DMS 273 (cell line): ENCODE results near the gene SLC46A3.
"Not testable (repeated sequence)": the region's sequence is repeated elsewhere in the genome, so short reads cannot be mapped to it uniquely, and the experiment has no call there.

Experiments used
- DNase-seq: peaks from one replicate; lab custom pipeline; 2025; ENCODE audit not compliant: unreplicated experiment; lab: John Stamatoyannopoulos, UW

Gene SLC46A3

GRCh38 chr13:28718543-28719226 lies at the start of gene SLC46A3:
TSS of gene SLC46A3 (minus strand) at chr13:28718970. CDS start at chr13:28717998, 972 bp downstream.
- DNase-seq: peak; percentile 93

- DNase-seq: no peak
Measured at GRCh38 chr13:28763887-28764286, 45.1 kb upstream of the SLC46A3 start.

- DNase-seq: no peak
Measured at GRCh38 chr13:28761586-28761985, 42.8 kb upstream of the SLC46A3 start.

- DNase-seq: no peak
Measured at GRCh38 chr13:28755546-28755870, 36.7 kb upstream of the SLC46A3 start.

GRCh38 chr13:28754698-28755545 lies 36.2 kb upstream of the SLC46A3 start:
- DNase-seq: peak; percentile 56

GRCh38 chr13:28753946-28754345 lies 35.2 kb upstream of the SLC46A3 start:
- DNase-seq: no peak

GRCh38 chr13:28753208-28753892 lies 34.6 kb upstream of the SLC46A3 start:
- peak; percentile 77 for DNase-seq

- no peak for DNase-seq
Measured at GRCh38 chr13:28751175-28751960, 32.6 kb upstream of the SLC46A3 start.

- peak; percentile 33 for DNase-seq
Measured at GRCh38 chr13:28750187-28751045, 31.6 kb upstream of the SLC46A3 start.

GRCh38 chr13:28747851-28748250 lies 29.1 kb upstream of the SLC46A3 start:
- no peak for DNase-seq

- no peak for DNase-seq
Measured at GRCh38 chr13:28746287-28746612, 27.5 kb upstream of the SLC46A3 start.

- no peak for DNase-seq
Measured at GRCh38 chr13:28744656-28745055, 25.9 kb upstream of the SLC46A3 start.

GRCh38 chr13:28744091-28744536 lies 25.3 kb upstream of the SLC46A3 start:
- no peak for DNase-seq

GRCh38 chr13:28743499-28744083 lies 24.8 kb upstream of the SLC46A3 start:
- no peak for DNase-seq

- no peak for DNase-seq
Measured at GRCh38 chr13:28743020-28743419, 24.2 kb upstream of the SLC46A3 start.

- not testable (repeated sequence) for DNase-seq
Measured at GRCh38 chr13:28742445-28742844, 23.7 kb upstream of the SLC46A3 start.

GRCh38 chr13:28741084-28741491 lies 22.3 kb upstream of the SLC46A3 start:
- DNase-seq: no peak

GRCh38 chr13:28739376-28739775 lies 20.6 kb upstream of the SLC46A3 start:
- DNase-seq: no peak

GRCh38 chr13:28735481-28736029 lies 16.8 kb upstream of the SLC46A3 start:
- no peak for DNase-seq
